ENCODE data around the gene TMIE.
"Not testable (repeated sequence)": the region's sequence is repeated elsewhere in the genome, so short reads cannot be mapped to it uniquely, and the experiment has no call there.

TMIE gene

GRCh38 chr3:46736006-46736872 is 35.0 kb downstream of the TMIE start:
- DNase-seq (ENCODE audit: low spot score) = no peak
- no peak for TF ChIP-seq CTCF (IDR thresholded peaks at IDR 0.05; ENCODE audit: extremely low read depth, missing control alignments)

- DNase-seq (ENCODE audit: low spot score) = no peak
- no peak for TF ChIP-seq CTCF (IDR thresholded peaks at IDR 0.05; ENCODE audit: extremely low read depth, missing control alignments)
Observed at GRCh38 chr3:46737329-46737731, 36.1 kb downstream of the TMIE start.

- not testable (repeated sequence) for DNase-seq (ENCODE audit: low spot score)
Observed at GRCh38 chr3:46739565-46739964, 38.4 kb downstream of the TMIE start.

GRCh38 chr3:46742992-46743585 is 41.9 kb downstream of the TMIE start:
- TF ChIP-seq CTCF (IDR thresholded peaks at IDR 0.05; ENCODE audit: extremely low read depth, missing control alignments) = no peak
- no peak for DNase-seq (ENCODE audit: low spot score)

GRCh38 chr3:46746711-46747110 is 45.5 kb downstream of the TMIE start:
- no peak for DNase-seq (ENCODE audit: low spot score)
- no peak for TF ChIP-seq CTCF (IDR thresholded peaks at IDR 0.05; ENCODE audit: extremely low read depth, missing control alignments)

GRCh38 chr3:46748170-46748569 is 47.0 kb downstream of the TMIE start:
- no peak for TF ChIP-seq CTCF (IDR thresholded peaks at IDR 0.05; ENCODE audit: extremely low read depth, missing control alignments)
- no peak for DNase-seq (ENCODE audit: low spot score)

GRCh38 chr3:46749129-46749528 is 47.9 kb downstream of the TMIE start:
- no peak for TF ChIP-seq CTCF (IDR thresholded peaks at IDR 0.05; ENCODE audit: extremely low read depth, missing control alignments)
- DNase-seq (ENCODE audit: low spot score) = no peak
